Rectal smooth muscle tissue (tissue), 1 donor: ENCODE measurements around the gene POU4F1.
"Not testable (repeated sequence)": the region's sequence is repeated elsewhere in the genome, so short reads cannot be mapped to it uniquely, and the experiment has no call there.

Experiments
- H3K27ac ChIP-seq: one replicate; pipeline ENCODE4 v1.7.0; 2013; ENCODE audit warnings: low read depth, low read length, inconsistent platforms
- H3K27me3 ChIP-seq: one replicate; pipeline ENCODE4 v1.7.0; 2013; ENCODE audit warnings: low read length; ENCODE audit not compliant: control insufficient read depth, insufficient read depth
- H3K36me3 ChIP-seq: one replicate; pipeline ENCODE4 v1.7.0; 2013; ENCODE audit warnings: low read length; ENCODE audit not compliant: control insufficient read depth, insufficient read depth
- H3K4me1 ChIP-seq: one replicate; pipeline ENCODE4 v1.7.0; 2013; ENCODE audit warnings: low read length; ENCODE audit not compliant: control insufficient read depth, insufficient read depth
- H3K4me3 ChIP-seq: one replicate; pipeline ENCODE4 v1.7.0; 2013; ENCODE audit warnings: low read length
- H3K9ac ChIP-seq: one replicate; pipeline ENCODE4 v1.7.0; 2013; ENCODE audit warnings: low read length

POU4F1 gene, protein sequence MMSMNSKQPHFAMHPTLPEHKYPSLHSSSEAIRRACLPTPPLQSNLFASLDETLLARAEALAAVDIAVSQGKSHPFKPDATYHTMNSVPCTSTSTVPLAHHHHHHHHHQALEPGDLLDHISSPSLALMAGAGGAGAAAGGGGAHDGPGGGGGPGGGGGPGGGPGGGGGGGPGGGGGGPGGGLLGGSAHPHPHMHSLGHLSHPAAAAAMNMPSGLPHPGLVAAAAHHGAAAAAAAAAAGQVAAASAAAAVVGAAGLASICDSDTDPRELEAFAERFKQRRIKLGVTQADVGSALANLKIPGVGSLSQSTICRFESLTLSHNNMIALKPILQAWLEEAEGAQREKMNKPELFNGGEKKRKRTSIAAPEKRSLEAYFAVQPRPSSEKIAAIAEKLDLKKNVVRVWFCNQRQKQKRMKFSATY

GRCh38 chr13:78603240-78603957, at the start of gene POU4F1:
Gene POU4F1, minus strand, starts transcription at chr13:78603552. Its CDS starts 226 bp downstream, at chr13:78603326.
- peak within 1 kb of the TSS; percentile 46 for H3K4me3 ChIP-seq
- no peaks in the 10 kb centered on the region for H3K4me1 ChIP-seq
- no peak within 1 kb of the TSS for H3K9ac ChIP-seq
- peaks cover 73% of the 10 kb centered on the region for H3K27me3 ChIP-seq
- no peaks in the 10 kb centered on the region for H3K36me3 ChIP-seq
- H3K27ac ChIP-seq = no peak within 1 kb of the TSS

- H3K27ac ChIP-seq = no peak overlapping the region
- H3K4me1 ChIP-seq = peaks cover 1% of the 10 kb centered on the region
- H3K27me3 ChIP-seq = no peaks in the 10 kb centered on the region
- no peak overlapping the region for H3K4me3 ChIP-seq
- H3K9ac ChIP-seq = no peak overlapping the region
- H3K36me3 ChIP-seq = no peaks in the 10 kb centered on the region
These were observed 49.3 kb upstream of the POU4F1 start for GRCh38 chr13:78652651-78653050.

DNA sequence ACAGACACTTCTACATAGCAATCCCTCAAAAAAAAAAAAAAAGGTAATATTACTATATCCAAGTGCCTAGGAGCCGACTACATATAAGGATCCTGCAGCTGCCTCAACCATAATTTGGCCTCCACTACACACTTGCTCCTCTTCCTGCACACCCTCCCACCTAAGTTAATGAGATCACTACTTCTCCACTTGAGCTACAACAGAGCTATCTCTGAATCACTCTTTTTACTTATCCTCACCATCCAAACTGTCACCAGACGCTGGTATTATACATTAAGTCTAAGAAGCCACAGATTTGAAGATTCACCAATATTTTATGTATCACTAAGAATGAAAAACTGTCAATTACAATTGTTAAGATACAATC, 47.3 kb upstream of the POU4F1 start:
- H3K9ac ChIP-seq = no peak overlapping the region
- no peak overlapping the region for H3K4me3 ChIP-seq
- H3K27ac ChIP-seq = no peak overlapping the region
- H3K36me3 ChIP-seq = no peaks in the 10 kb centered on the region
- no peaks in the 10 kb centered on the region for H3K4me1 ChIP-seq
- H3K27me3 ChIP-seq = no peaks in the 10 kb centered on the region

GRCh38 chr13:78649997-78650716, 46.8 kb upstream of the POU4F1 start:
- H3K4me3 ChIP-seq = no peak overlapping the region
- no peaks in the 10 kb centered on the region for H3K36me3 ChIP-seq
- no peak overlapping the region for H3K9ac ChIP-seq
- H3K27me3 ChIP-seq = no peaks in the 10 kb centered on the region
- H3K4me1 ChIP-seq = no peaks in the 10 kb centered on the region
- H3K27ac ChIP-seq = no peak overlapping the region

DNA sequence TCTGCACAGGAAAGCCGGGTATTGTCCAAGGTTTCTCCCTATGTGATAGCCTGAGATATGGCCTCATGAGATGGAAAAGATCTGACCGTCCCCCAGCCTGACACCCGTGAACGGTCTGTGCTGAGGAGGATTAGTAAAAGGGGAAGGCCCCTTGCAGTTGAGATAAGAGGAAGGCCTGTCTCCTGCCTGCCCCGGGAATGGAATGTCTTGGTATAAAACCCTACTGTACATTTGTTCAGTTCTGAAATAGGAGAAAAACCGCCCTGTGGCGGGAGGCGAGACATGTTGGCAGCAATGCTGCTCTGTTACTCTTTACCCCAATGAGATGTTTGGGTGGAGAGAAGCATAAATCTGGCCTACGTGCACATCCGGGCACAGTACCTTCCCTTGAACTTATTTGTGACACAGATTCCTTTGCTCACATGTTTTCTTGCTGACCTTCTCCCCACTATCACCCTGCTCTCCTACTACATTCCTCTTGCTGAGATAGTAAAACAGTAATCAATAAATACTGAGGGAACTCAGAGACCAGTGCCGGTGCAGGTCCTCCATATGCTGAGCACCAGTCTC, 43.8 kb upstream of the POU4F1 start:
- H3K27me3 ChIP-seq, H3K27ac ChIP-seq, H3K4me3 ChIP-seq, H3K36me3 ChIP-seq, H3K9ac ChIP-seq, H3K4me1 ChIP-seq: not testable (repeated sequence)

DNA sequence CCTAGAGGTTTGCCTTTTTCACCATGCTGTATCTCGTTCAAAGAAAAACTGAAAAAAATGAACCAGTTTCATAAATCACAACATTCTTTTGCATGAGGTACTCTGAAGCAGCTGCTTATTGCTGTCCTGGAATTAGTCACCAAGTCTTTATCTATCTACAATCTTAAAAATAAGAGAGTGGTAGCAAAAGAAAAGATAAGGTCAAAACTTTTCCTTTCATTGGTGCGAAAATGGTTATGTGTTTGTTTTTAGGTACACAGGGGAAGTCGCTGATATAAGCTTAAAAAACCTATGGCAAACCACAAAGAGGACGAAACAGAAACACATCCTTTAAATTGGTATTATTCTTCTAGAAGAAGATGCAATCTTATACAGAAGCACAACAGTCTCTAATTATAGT, 34.9 kb upstream of the POU4F1 start:
- Histone ChIP-seq H3K4me3 (no peak overlapping the region), H3K36me3 (no peaks in the 10 kb centered on the region), H3K4me1 (no peaks in the 10 kb centered on the region), H3K27ac (no peak overlapping the region), H3K9ac (no peak overlapping the region), H3K27me3 (no peaks in the 10 kb centered on the region)

DNA sequence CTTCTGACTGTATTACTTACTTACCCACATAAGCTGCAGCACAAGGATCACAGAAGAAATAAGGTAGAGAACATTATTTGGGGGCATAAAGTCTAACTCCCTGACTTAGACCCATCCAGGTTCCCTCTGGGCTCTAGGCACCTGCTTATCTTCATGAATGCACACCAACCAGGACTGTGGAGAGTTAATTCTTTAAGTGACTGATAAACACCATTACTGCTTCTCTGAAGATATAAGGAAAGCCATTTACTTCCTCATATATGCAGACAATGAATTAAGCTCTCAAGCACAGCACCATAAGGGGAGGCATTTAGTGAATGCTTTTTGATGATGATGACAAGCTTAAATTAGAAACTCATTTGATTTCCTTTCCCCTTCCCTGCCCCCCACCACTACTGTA, 33.1 kb upstream of the POU4F1 start:
- H3K9ac ChIP-seq = no peak overlapping the region

DNA sequence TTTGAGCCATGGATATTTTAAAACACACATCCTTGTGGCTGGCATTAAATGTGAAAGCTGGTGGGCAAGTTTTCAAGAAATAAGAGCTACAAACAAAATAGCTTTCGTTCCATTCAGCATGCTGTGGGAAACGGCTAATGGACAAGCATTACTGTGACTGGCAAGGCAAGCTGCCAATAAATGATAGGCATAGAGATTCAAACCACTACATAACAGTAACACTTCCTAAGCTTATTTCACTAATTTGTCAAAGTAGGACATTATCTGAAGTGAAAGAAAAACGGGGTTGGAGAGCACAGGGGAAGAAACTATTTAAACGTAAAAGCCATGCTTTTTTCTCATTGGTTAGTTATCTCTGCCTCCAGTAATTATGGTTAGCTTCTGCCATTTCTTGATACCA, 29.6 kb upstream of the POU4F1 start:
- H3K9ac ChIP-seq = no peak overlapping the region
- no peak overlapping the region for H3K27ac ChIP-seq
- no peaks in the 10 kb centered on the region for H3K4me1 ChIP-seq
- H3K36me3 ChIP-seq = peaks cover 2% of the 10 kb centered on the region
- H3K4me3 ChIP-seq = no peak overlapping the region
- no peaks in the 10 kb centered on the region for H3K27me3 ChIP-seq

More for the DNA sequence above, 33.1 kb upstream of the POU4F1 start:
- Histone ChIP-seq H3K4me3 (no peak overlapping the region), H3K27me3 (no peaks in the 10 kb centered on the region), H3K4me1 (no peaks in the 10 kb centered on the region), H3K36me3 (no peaks in the 10 kb centered on the region), H3K27ac (no peak overlapping the region)

GRCh38 chr13:78631077-78631476, 27.7 kb upstream of the POU4F1 start:
- H3K4me3 ChIP-seq = no peak overlapping the region
- H3K36me3 ChIP-seq = peaks cover 2% of the 10 kb centered on the region
- H3K27ac ChIP-seq = no peak overlapping the region

DNA sequence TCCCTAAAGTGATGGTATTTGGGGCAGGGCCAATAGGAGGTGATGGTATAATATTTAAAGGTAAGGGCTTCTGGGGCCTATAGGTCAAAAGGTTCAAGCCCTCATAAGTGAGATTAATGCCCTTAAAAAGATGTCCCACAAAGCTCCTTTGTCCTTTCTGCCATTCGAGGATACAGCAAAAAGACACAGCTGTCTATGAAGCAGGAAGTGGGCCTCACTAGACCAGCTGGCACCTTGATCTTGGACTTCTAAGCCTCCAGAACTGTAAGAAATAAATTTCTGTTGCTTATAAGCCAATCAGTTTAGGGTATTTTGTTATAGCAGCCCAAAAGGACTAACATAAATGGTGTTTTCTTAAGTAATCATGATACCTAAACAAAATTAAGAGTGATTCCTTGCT, 27.2 kb upstream of the POU4F1 start:
- Histone ChIP-seq H3K9ac (no peak overlapping the region), H3K4me1 (no peaks in the 10 kb centered on the region), H3K27ac (no peak overlapping the region), H3K4me3 (no peak overlapping the region), H3K36me3 (peaks cover 2% of the 10 kb centered on the region), H3K27me3 (no peaks in the 10 kb centered on the region)

More at GRCh38 chr13:78631077-78631476, 27.7 kb upstream of the POU4F1 start:
- Histone ChIP-seq H3K4me1 (no peaks in the 10 kb centered on the region), H3K27me3 (no peaks in the 10 kb centered on the region), H3K9ac (no peak overlapping the region)

GRCh38 chr13:78625384-78625783, 22.0 kb upstream of the POU4F1 start:
- H3K27ac ChIP-seq = no peak overlapping the region
- no peak overlapping the region for H3K9ac ChIP-seq
- H3K36me3 ChIP-seq = no peaks in the 10 kb centered on the region
- no peaks in the 10 kb centered on the region for H3K4me1 ChIP-seq
- no peaks in the 10 kb centered on the region for H3K27me3 ChIP-seq
- H3K4me3 ChIP-seq = no peak overlapping the region

GRCh38 chr13:78623132-78623531, 19.8 kb upstream of the POU4F1 start:
- Histone ChIP-seq H3K4me1 (no peaks in the 10 kb centered on the region), H3K36me3 (no peaks in the 10 kb centered on the region), H3K27ac (no peak overlapping the region), H3K9ac (no peak overlapping the region), H3K4me3 (no peak overlapping the region), H3K27me3 (no peaks in the 10 kb centered on the region)
